Lung (tissue), 12 donors: ENCODE data around the gene HDGF. TPM values are rescaled to one million over a fixed set of nuclear protein-coding genes. Genes with fewer than 3 reads are reported as not detected.

Source experiments
- ATAC-seq: fragments of 200-7000 bp; cut with Tn5 transposase; one replicate; pipeline ENCODE4 v1.9.1; 2020; ENCODE audit warnings: moderate number of reproducible peaks; ENCODE audit not compliant: insufficient read depth, low FRiP score
- DNase-seq, 3 donors: peaks; one replicate each; pipeline ENCODE4 v3.0.0-alpha.2; 2013 to 2017
- H3K27ac ChIP-seq, 2 donors: one replicate each; pipeline ENCODE4 v1.5.1; 2013; ENCODE audit warnings: mild to moderate bottlenecking in 2 of 2, moderate library complexity in 2 of 2, control low read depth in 1 of 2, inconsistent platforms in 1 of 2, low read depth in 1 of 2, low read length in 1 of 2
- H3K27me3 ChIP-seq, 3 donors: one replicate each; pipeline ENCODE4 v1.5.1; 2013; ENCODE audit warnings: low read length in 2 of 3; ENCODE audit not compliant: control insufficient read depth in 3 of 3, insufficient read depth in 3 of 3
- H3K36me3 ChIP-seq, 4 donors: one replicate each; pipeline ENCODE4 v1.5.1; 2013; ENCODE audit warnings: low read length in 4 of 4, mild to moderate bottlenecking in 1 of 4, moderate library complexity in 1 of 4; ENCODE audit not compliant: control insufficient read depth in 4 of 4, insufficient read depth in 4 of 4
- H3K4me1 ChIP-seq, 5 donors: one replicate each; pipeline ENCODE4 v1.5.1; 2013; ENCODE audit warnings: low read length in 5 of 5, mild to moderate bottlenecking in 2 of 5, moderate library complexity in 1 of 5; ENCODE audit not compliant: control insufficient read depth in 5 of 5, insufficient read depth in 5 of 5
- H3K4me3 ChIP-seq: one replicate; pipeline ENCODE4 v1.5.1; 2013; ENCODE audit warnings: mild to moderate bottlenecking, control low read depth, moderate library complexity
- H3K9ac ChIP-seq, 2 donors: one replicate each; pipeline ENCODE4 v1.5.1; 2013; ENCODE audit warnings: low read length in 2 of 2, control low read depth in 1 of 2; ENCODE audit not compliant: insufficient read depth in 1 of 2
- H3K9me3 ChIP-seq, 4 donors: one replicate each; pipeline ENCODE4 v1.5.1; 2013; ENCODE audit warnings: low read length in 3 of 4, mild to moderate bottlenecking in 1 of 4, moderate library complexity in 1 of 4; ENCODE audit not compliant: control insufficient read depth in 4 of 4, insufficient read depth in 3 of 4
- WGBS, 2 donors: extraction: QIAGEN DNeasy Blood & Tissue Kit; methylation state at CpG; one replicate each; pipeline ENCODE4 v1.1.7; 2013; 5-methylcytosine and 5-hydroxymethylcytosine counted together
- polyA plus RNA-seq, 2 donors: library from polyadenylated mRNA; stranded (reverse); fragments of 200-250 nt; gene quantifications; one replicate each; pipeline ENCODE4 v1.2.1, GENCODE V29; 2013
- total RNA-seq, 2 donors: library from RNA; depleted of rRNA in 1 of 2; stranded (reverse); fragments of >200 nt in 1 of 2; gene quantifications; one replicate each; pipeline ENCODE4 v1.2.1, GENCODE V29; 2014 to 2021
- TF ChIP-seq, protein P1 (sequence below): IDR thresholded peaks from 2 replicates; pipeline ENCODE4 v1.5.1; 2012; ENCODE audit warnings: mild to moderate bottlenecking; ENCODE audit errors: control extremely low read depth, extremely low read depth
- donor health status: control.
- donor health status: control.
- donor health status: Bipolar disorder and iron deficiency.
- donor health status: healthy.
- donor health status: DM: yes; HTN: yes; CAD: no.

HDGF gene
- total and polyA plus RNA-seq, 4 donors: 104 to 226 (median 185) TPM

DNA sequence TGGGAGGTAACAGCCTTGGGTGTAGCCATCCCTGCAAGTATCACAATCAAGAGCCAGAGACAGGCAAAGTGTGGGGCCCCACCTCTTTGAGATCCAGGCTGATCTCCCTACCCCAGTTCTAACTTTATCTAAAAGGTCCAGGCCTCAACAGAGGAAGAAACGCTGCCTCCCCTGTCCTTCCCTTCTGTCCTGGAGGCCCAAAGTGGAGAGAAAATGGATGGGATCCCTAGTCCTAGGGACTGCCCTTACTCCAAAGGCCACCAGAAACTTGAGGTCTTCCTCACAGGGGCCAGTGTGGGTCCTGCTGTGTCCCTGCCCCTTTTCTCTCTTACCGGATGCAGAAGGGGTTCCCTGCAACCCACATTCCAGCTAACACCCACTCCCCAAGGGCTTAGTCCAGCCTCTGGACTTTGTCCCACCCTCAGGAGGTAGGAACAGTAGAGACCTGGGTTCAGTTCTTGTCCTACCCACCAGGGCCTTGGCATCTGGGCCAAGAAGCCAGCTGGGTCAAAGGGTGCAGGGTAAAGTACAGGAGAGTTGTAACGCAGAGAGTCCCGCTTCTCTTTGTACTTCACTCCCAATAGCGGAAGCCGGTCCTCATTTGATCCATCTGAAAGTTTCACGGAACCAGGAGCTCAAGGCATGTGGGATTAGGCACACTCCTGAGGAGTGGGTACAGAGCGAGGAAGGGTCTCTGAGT lies 1.9 kb downstream of the HDGF start:
- no peaks in the 10 kb centered on the region for H3K9me3 ChIP-seq
- H3K4me1 ChIP-seq: peaks cover 9 to 52% (median 22%) of the 10 kb centered on the region in 5 donors
- peaks cover 0 to 12% (median 3%) of the 10 kb centered on the region in 4 donors for H3K36me3 ChIP-seq
- peak overlapping the region; percentile 92 to 93 for H3K27ac ChIP-seq
- WGBS, 2 donors: 17 to 22% methylated on average over 8 of the region's 8 CpGs
- H3K4me3 ChIP-seq: peak overlapping the region; percentile 83
- ATAC-seq (no peak), DNase-seq (no peak)
- H3K9ac ChIP-seq: peak overlapping the region in 1 of 2 donors; percentile 80
- TF ChIP-seq, protein P1, sequence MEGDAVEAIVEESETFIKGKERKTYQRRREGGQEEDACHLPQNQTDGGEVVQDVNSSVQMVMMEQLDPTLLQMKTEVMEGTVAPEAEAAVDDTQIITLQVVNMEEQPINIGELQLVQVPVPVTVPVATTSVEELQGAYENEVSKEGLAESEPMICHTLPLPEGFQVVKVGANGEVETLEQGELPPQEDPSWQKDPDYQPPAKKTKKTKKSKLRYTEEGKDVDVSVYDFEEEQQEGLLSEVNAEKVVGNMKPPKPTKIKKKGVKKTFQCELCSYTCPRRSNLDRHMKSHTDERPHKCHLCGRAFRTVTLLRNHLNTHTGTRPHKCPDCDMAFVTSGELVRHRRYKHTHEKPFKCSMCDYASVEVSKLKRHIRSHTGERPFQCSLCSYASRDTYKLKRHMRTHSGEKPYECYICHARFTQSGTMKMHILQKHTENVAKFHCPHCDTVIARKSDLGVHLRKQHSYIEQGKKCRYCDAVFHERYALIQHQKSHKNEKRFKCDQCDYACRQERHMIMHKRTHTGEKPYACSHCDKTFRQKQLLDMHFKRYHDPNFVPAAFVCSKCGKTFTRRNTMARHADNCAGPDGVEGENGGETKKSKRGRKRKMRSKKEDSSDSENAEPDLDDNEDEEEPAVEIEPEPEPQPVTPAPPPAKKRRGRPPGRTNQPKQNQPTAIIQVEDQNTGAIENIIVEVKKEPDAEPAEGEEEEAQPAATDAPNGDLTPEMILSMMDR: no peak
- H3K27me3 ChIP-seq: no peaks in the 10 kb centered on the region

DNA sequence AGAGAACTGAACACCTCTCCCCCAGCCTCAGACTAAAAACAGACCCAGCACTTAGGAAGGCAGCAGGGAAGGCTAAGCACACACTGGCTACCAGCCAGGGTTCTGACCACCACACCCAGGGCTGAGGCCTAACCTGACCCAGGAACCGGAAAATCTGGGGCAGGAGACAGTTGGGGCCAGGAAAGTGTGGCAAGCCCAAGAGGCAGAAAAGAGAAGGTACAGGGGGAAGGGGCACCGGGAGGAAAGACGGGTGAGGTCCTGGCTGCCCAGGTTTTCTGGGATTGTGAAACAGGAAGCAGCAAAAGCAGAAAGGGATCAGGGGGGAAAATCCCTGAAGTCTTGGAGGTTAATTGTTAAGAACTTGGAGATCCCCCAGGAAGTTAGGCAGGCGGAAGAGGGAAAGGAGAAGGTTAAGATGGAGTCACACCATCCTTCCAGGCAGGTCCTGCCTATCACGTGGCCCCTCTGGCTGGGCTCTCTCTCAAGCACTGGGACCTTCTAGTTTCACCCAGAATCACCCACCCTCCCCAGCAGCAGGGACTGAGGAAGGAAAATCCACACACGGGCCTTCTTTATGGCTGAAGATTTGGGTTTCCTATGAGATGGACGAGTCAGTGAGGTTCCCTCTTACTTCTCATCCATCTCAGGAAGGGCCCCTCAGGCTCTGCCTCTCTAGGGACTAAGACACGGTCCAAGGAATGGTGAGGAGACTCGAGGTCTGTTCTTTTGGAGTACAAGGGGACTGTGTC lies 2.6 kb downstream of the HDGF start:
- peaks cover 9 to 52% (median 22%) of the 10 kb centered on the region in 5 donors for H3K4me1 ChIP-seq
- DNase-seq (peak; percentile 32 to 63 (median 42)), ATAC-seq (peak; percentile 3)
- TF ChIP-seq, protein P1: no peak
- peak overlapping the region; percentile 92 to 93 for H3K27ac ChIP-seq
- peak overlapping the region; percentile 51 to 80 for H3K9ac ChIP-seq
- 3 to 4% methylated on average over 9 of the region's 9 CpGs for WGBS, 2 donors
- no peaks in the 10 kb centered on the region for H3K9me3 ChIP-seq
- peak overlapping the region; percentile 16 for H3K4me3 ChIP-seq
- peaks cover 0 to 12% (median 8%) of the 10 kb centered on the region in 4 donors for H3K36me3 ChIP-seq
- no peaks in the 10 kb centered on the region for H3K27me3 ChIP-seq

GRCh38 chr1:156747742-156748669 lies 3.5 kb downstream of the HDGF start:
- ATAC-seq: no peak
- Histone ChIP-seq H3K4me3 (peak overlapping the region; percentile 16), H3K9ac (peak overlapping the region; percentile 51 to 80), H3K36me3 (peaks cover 4 to 18% (median 10%) of the 10 kb centered on the region in 4 donors), H3K9me3 (no peaks in the 10 kb centered on the region), H3K27ac (peak overlapping the region; percentile 92 to 93), H3K27me3 (no peaks in the 10 kb centered on the region), H3K4me1 (peaks cover 9 to 50% (median 22%) of the 10 kb centered on the region in 5 donors)
- TF ChIP-seq, protein P1: no peak
- 8% methylated on average over 8 of the region's 8 CpGs for WGBS, 2 donors
- DNase-seq: no peak
